GM19324 (cell line): Measurements from ENCODE around the gene FIP1L1.

Experiments
- ATAC-seq: cut with Tn5 transposase; IDR thresholded peaks from one replicate; pipeline ENCODE4 v1.9.1; 2021; ENCODE audit warnings: mild to moderate bottlenecking, moderate library complexity; ENCODE audit not compliant: unreplicated experiment, low FRiP score

FIP1L1 gene

DNA sequence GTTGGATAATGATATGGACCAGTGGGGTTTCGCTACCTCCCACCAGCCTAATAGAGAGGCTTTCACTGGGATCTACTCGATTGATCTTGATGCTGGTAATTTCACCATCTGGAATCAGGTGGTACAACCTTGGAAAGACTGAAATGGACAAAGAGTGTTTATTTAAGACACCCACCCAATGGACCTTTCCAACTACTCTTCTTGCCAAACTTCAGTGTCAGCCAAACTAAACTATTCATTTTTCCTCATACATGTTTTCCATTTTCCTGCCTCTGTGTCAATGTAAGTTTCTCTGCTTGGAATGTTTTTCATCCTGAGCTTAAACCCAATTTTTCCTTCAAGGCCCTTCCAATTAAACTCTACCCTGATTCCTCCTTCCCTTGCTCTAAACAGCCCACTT, 121.3 kb downstream of the FIP1L1 start:
- no peak for ATAC-seq

GRCh38 chr4:53499791-53500190, 122.3 kb downstream of the FIP1L1 start:
- no peak for ATAC-seq

- no peak for ATAC-seq
Observed at GRCh38 chr4:53500546-53500945, 123.1 kb downstream of the FIP1L1 start.

DNA sequence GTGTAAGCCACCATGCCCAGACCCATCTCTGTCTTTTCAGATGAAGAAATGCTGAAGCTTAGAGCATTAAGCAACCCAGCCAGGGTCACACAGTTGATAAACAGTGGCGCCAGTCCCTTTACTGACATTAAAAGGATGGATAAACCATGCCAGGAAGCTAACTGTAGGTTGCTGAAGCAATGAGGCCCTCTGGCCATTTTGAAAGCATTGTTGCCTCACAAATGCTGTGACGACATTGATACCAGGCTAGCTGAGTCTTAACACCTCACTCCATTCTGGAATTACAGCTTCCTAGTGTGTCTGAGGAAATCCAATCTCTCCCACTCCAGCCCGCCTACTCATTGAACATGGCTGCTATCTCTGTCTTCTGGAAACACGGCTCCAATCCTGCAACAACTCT, 124.1 kb downstream of the FIP1L1 start:
- no peak for ATAC-seq

DNA sequence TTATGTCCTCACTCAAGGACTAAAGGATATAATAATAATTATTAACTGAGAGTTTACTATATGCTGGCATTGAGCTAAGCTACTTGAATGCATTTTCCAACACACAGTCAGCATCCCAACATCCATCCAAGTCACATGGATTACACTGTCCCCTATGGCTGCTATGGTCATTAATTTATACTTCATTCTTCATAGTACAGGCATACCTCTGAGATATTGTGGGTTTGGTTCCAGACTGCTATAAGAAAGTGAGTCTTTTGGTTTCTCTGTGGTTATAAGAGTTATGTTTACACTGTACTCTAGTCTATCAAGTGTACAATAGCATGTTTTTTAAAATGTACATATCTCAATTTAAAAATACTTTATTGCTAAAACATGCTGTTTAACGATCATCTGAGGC, 124.7 kb downstream of the FIP1L1 start:
- no peak for ATAC-seq

GRCh38 chr4:53505947-53506346, 128.5 kb downstream of the FIP1L1 start:
- no peak for ATAC-seq

GRCh38 chr4:53507058-53507457, 129.6 kb downstream of the FIP1L1 start:
- ATAC-seq: no peak

GRCh38 chr4:53507671-53508286, 130.3 kb downstream of the FIP1L1 start:
- no peak for ATAC-seq

- no peak for ATAC-seq
Observed at GRCh38 chr4:53508446-53508845, 131.0 kb downstream of the FIP1L1 start.

DNA sequence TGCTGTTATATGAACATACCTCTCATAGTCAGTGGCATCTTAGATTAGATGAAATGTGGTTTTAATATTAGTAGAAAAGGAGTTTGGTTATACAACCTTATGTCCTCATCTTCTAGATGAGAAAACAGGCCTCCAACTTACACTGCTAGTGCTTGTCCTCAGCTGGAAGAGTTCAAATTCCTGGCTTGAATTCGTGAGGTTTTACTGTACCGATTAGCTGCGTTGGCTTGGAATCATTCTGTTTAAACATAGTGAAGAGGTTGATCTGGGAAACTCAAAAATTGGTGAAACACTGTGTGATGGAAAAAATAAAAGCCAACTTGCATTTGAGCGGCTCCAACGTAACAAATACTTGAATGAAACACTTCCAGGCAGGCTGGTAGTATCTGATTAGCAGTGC, 132.9 kb downstream of the FIP1L1 start:
- no peak for ATAC-seq
